Ovary (tissue), 3 donors: ENCODE results near the gene CEP104.

ENCODE experiments used
- EP300 ChIP-seq: sonication (generic); formaldehyde crosslinking; IDR thresholded peaks from one replicate; pipeline ENCODE4 v1.6.1; 2017; ENCODE audit warnings: antibody characterized with exemption
- POLR2A ChIP-seq: fragments of 450-650 bp; IDR thresholded peaks from one replicate; pipeline ENCODE4 v1.6.1; 2017; ENCODE audit warnings: antibody characterized with exemption, mild to moderate bottlenecking, moderate library complexity
- TF ChIP-seq, protein P1 (sequence below), 3 donors: fragments of 450-650 bp in 2 of 3; fragments of 200-600 bp in 1 of 3; IDR thresholded peaks; one replicate each; pipeline versions ENCODE4 v1.5.1 to v1.8.0; 2016 to 2022; ENCODE audit warnings: antibody characterized with exemption in 3 of 3, mild to moderate bottlenecking in 1 of 3
- donor health status: DM: no; HTN: no; CAD: no.

DNA sequence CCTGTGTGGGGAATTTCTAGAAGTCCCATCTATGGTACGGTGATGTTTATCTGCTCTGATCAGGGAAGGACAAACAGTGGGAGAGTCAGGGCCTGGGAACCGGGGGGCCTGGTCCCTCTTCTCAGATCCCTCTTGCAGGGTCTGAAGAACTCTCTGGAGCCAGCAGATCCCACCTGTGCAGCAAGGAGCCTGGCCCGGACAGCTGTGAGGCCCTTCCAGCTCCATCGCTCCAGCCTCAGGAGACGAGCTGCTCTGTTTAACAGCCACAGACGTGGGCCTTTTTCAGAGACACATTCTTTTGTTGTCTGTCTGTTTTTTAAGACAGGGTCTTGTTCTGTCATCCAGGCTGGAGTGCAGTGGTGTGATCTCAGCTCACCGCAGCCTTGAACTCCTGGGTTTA, 28.6 kb upstream of the CEP104 start:
- no peak for TF ChIP-seq EP300
- TF ChIP-seq, protein P1, sequence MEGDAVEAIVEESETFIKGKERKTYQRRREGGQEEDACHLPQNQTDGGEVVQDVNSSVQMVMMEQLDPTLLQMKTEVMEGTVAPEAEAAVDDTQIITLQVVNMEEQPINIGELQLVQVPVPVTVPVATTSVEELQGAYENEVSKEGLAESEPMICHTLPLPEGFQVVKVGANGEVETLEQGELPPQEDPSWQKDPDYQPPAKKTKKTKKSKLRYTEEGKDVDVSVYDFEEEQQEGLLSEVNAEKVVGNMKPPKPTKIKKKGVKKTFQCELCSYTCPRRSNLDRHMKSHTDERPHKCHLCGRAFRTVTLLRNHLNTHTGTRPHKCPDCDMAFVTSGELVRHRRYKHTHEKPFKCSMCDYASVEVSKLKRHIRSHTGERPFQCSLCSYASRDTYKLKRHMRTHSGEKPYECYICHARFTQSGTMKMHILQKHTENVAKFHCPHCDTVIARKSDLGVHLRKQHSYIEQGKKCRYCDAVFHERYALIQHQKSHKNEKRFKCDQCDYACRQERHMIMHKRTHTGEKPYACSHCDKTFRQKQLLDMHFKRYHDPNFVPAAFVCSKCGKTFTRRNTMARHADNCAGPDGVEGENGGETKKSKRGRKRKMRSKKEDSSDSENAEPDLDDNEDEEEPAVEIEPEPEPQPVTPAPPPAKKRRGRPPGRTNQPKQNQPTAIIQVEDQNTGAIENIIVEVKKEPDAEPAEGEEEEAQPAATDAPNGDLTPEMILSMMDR (IDR thresholded peaks at IDR 0.05), result no peak
- no peak for TF ChIP-seq POLR2A
